Measurements from ENCODE around the gene CHURC1. TPM values are rescaled to one million over a fixed set of nuclear protein-coding genes. Genes with fewer than 3 reads are reported as not detected.

Gene CHURC1
- total RNA-seq, 1 donor from 2014 or later = 59.8 TPM

DNA sequence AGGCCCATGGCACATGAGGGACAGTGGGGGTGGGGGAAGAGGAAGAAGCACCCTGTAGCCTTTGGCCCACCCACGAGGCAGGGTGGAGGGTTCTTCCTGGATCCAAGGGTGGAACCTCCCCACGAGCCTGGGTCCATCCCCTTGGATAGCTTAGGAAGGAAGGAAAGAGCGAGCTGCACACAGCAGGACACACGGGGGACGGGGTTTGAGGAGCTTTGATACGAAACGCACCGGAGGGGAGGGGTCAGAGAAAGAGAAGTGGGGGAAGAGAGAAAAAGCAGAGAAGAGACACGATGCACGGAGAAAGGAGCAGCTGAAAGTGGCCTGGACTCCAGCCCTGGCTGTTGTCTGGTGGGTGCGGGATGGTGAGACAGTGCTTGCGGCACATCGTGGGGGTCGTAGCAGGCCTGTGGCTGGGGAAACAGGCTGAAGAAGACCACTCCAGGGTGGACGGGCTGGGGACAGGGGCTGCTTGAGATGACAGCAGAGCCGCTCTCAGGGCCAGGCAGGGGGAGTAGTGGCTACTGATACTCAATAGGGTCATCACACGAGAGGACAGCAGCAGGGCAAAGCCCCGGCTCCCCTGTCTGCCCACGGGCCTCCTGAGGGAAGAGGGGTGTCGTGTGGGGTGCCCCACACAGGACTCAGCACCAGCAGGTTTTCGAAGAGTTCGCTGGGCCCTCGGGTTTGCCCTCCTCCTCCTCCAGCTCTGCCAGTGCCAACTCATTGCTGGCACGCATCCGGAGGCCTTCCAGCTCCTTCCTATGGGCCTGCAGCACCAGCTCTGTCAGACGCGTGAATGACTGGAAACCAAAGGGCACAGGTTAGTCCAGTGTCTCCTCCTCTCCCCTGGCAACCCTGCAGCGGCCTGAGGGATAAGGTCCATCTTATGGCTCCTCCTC lies 33.7 kb downstream of the CHURC1 start:
- no peaks in the 10 kb centered on the region for H3K9me3 ChIP-seq (ENCODE audit: low read depth)
- H3K4me2 ChIP-seq = no peak overlapping the region
- H3K27ac ChIP-seq = no peak overlapping the region
- H3K4me3 ChIP-seq = no peak overlapping the region
- DNase-seq (ENCODE audit: low spot score) = no peak
- no peaks in the 10 kb centered on the region for H3K9me3 Mint-ChIP-seq
- no peaks in the 10 kb centered on the region for H3K27me3 ChIP-seq
- H3K79me2 ChIP-seq (ENCODE audit: low read depth) = no peaks in the 10 kb centered on the region
- no peaks in the 10 kb centered on the region for H3K4me1 Mint-ChIP-seq
- H3K9ac ChIP-seq = no peak overlapping the region
- H3K36me3 ChIP-seq = no peaks in the 10 kb centered on the region
- H3K4me1 ChIP-seq = no peaks in the 10 kb centered on the region
- TF ChIP-seq, protein P1, sequence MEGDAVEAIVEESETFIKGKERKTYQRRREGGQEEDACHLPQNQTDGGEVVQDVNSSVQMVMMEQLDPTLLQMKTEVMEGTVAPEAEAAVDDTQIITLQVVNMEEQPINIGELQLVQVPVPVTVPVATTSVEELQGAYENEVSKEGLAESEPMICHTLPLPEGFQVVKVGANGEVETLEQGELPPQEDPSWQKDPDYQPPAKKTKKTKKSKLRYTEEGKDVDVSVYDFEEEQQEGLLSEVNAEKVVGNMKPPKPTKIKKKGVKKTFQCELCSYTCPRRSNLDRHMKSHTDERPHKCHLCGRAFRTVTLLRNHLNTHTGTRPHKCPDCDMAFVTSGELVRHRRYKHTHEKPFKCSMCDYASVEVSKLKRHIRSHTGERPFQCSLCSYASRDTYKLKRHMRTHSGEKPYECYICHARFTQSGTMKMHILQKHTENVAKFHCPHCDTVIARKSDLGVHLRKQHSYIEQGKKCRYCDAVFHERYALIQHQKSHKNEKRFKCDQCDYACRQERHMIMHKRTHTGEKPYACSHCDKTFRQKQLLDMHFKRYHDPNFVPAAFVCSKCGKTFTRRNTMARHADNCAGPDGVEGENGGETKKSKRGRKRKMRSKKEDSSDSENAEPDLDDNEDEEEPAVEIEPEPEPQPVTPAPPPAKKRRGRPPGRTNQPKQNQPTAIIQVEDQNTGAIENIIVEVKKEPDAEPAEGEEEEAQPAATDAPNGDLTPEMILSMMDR (IDR thresholded peaks at IDR 0.05) = no peak
- TF ChIP-seq EZH2 (IDR thresholded peaks at IDR 0.05) = no peak
- TF ChIP-seq EZH2phosphoT487 (IDR thresholded peaks at IDR 0.05) = no peak
- H3K27ac Mint-ChIP-seq = no peak overlapping the region
- H3K36me3 Mint-ChIP-seq = peaks cover 9% of the 10 kb centered on the region
- H3K4me3 Mint-ChIP-seq = no peak overlapping the region
- no peaks in the 10 kb centered on the region for H3F3A ChIP-seq (ENCODE audit: low read depth)
- no peaks in the 10 kb centered on the region for H3K27me3 Mint-ChIP-seq (ENCODE audit: insufficient read depth, low read depth)
- H4K20me1 ChIP-seq (ENCODE audit: low read depth) = peaks cover under 1% of the 10 kb centered on the region
- no peak overlapping the region for H2AFZ ChIP-seq (replicated peaks)

DNA sequence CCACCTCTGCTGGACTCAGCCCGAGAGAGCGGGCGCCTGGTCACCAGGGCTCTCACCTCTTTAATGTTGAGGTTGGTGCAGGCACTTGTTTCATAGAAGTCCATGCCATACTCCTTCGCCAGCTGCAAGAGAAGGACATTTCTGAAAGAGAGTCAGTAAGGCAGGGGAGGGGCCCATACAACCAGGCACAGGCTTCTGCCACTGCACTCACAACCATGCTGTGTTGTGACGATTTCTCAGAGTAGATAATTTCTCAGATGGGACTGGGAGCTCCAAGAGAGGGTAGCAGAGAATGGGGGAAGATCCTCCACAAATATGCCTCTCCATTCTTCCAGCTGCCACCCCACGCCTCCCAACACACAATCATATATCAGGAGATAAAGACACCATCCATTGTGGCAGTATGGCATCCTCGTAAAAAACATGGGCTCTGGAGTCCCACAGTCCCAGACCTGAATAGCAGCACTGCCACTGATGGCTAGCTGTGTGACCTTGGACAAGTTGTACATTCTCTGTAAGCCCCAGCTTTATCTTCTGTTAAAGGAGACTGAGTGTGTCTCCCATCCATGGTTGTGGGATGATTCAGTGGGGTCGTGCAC lies 34.5 kb downstream of the CHURC1 start:
- H3K9me3 Mint-ChIP-seq = no peaks in the 10 kb centered on the region
- Histone ChIP-seq H3K9me3 (ENCODE audit: low read depth) (no peaks in the 10 kb centered on the region), H3K4me2 (no peak overlapping the region), H3K27me3 (no peaks in the 10 kb centered on the region), H2AFZ (replicated peaks) (no peak overlapping the region), H4K20me1 (ENCODE audit: low read depth) (peaks cover 5% of the 10 kb centered on the region), H3K4me3 (no peak overlapping the region), H3K36me3 (no peaks in the 10 kb centered on the region), H3K27ac (no peak overlapping the region), H3K9ac (no peak overlapping the region), H3K4me1 (no peaks in the 10 kb centered on the region), H3K79me2 (ENCODE audit: low read depth) (no peaks in the 10 kb centered on the region), H3F3A (ENCODE audit: low read depth) (no peaks in the 10 kb centered on the region)
- peaks cover 9% of the 10 kb centered on the region for H3K36me3 Mint-ChIP-seq
- no peaks in the 10 kb centered on the region for H3K27me3 Mint-ChIP-seq (ENCODE audit: insufficient read depth, low read depth)
- no peak for TF ChIP-seq EZH2 (IDR thresholded peaks at IDR 0.05)
- TF ChIP-seq EZH2phosphoT487 (IDR thresholded peaks at IDR 0.05) = no peak
- TF ChIP-seq, protein P1 (IDR thresholded peaks at IDR 0.05) = no peak
- DNase-seq (ENCODE audit: low spot score) = no peak
- no peak overlapping the region for H3K27ac Mint-ChIP-seq
- no peaks in the 10 kb centered on the region for H3K4me1 Mint-ChIP-seq
- no peak overlapping the region for H3K4me3 Mint-ChIP-seq

DNA sequence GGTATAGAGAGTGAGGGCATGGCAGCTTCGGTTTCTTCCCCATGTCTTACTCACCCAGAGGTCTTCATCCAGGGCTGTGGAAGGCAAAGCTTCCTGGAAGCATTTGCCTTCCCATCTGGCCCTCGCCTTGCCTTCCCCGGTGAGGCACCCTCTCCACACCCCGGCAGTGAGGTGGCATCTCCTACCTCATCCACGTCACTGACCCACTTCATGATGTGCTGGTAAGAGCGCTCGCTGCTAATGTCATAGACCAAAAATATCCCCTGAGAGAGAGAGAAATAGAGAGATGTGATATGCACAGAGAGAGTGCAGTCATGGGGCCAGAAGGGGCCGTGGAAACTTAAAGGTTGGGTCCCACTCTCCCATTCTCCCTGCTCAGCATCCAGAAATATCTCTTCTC lies 36.6 kb downstream of the CHURC1 start:
- TF ChIP-seq, protein P1 (IDR thresholded peaks at IDR 0.05) = no peak
- no peak for TF ChIP-seq EZH2phosphoT487 (IDR thresholded peaks at IDR 0.05)
- TF ChIP-seq EZH2 (IDR thresholded peaks at IDR 0.05) = no peak
- Mint-ChIP-seq H3K4me1 (no peaks in the 10 kb centered on the region), H3K36me3 (peaks cover 9% of the 10 kb centered on the region)

More for the DNA sequence above, 36.6 kb downstream of the CHURC1 start:
- Histone ChIP-seq H3K9me3 (ENCODE audit: low read depth) (no peaks in the 10 kb centered on the region), H3F3A (ENCODE audit: low read depth) (no peaks in the 10 kb centered on the region), H3K4me1 (no peaks in the 10 kb centered on the region), H2AFZ (replicated peaks) (no peak overlapping the region), H3K27me3 (no peaks in the 10 kb centered on the region), H3K27ac (no peak overlapping the region), H4K20me1 (ENCODE audit: low read depth) (peaks cover 5% of the 10 kb centered on the region), H3K4me2 (no peak overlapping the region), H3K9ac (no peak overlapping the region), H3K79me2 (ENCODE audit: low read depth) (no peaks in the 10 kb centered on the region), H3K36me3 (no peaks in the 10 kb centered on the region), H3K4me3 (no peak overlapping the region)
- H3K4me3 Mint-ChIP-seq = no peak overlapping the region
- H3K9me3 Mint-ChIP-seq = no peaks in the 10 kb centered on the region
- no peaks in the 10 kb centered on the region for H3K27me3 Mint-ChIP-seq (ENCODE audit: insufficient read depth, low read depth)
- DNase-seq (ENCODE audit: low spot score) = no peak
- no peak overlapping the region for H3K27ac Mint-ChIP-seq

Measured in neural progenitor cell (in vitro differentiated cells).